Ramos (cell line): Measurements from ENCODE around the gene COL9A3.

Source experiments
- in situ Hi-C: fragments of 300-500 bp; cut with MboI; formaldehyde crosslinking; loops from one replicate; pipeline ENCODE4 v1.14.3; 2022; ENCODE audit warnings: low sequenced_read_pairs; ENCODE audit not compliant: unreplicated experiment

The COL9A3 gene

DNA sequence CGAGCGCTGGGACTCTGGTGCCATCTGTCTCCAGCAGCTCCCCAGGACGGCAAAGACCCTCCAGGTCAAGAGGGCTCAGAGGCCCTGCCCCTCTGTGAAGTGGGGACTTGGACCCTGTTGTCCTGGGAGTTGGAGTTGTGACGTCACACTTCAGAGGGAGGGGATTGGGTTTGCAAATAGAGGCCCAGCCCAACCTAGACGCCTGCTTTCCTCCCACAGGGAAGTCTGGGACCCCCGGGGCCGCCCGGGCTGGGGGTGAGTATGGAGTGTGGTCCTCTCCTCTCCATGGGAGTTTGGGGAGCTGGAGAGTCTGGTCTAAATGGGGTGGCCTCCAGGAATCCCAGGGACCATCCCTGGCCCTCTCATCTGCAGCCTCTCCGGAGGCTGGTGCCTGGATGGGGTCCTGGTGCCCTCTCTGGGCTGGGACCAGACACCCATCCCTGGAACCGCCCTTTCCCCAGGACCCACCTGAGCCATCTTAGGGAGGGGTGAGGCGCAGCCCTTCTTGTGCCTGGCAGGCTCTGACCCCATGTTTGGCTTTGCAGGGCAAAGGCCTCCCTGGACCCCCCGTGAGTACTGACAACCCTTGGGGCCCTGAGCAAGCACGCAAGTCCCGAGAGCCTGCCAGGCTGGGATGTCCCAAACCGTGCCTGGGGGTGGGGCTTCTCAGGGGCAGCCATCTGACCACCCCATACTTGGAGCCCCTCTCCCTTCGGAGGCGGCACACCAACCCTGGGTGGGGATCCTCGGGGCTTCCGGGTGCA lies 4.3 kb downstream of the COL9A3 start:
- in situ Hi-C loops = no loop called here

DNA sequence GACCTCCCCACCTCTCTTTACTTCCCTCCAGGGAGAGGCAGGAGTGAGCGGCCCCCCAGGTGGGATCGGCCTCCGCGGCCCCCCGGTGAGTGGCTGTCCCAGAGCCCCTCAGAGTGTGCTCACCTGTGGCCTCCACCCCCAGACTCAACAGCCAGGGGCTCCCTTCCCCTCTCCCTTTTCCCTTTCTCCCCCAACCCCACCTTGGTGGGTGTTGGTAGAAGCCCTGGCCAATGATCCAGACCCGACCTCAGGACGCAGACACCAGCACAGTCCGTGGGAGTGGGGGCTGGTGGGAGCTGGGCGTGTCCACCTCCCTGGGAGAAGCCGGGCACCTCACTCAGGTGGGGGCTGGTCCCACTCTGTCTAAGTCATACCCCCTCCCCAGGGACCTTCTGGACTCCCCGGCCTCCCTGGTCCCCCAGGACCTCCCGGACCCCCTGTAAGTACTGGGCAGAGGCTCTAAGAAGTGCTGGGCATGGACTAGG lies 4.9 kb downstream of the COL9A3 start:
- in situ Hi-C loops = no loop called here

DNA sequence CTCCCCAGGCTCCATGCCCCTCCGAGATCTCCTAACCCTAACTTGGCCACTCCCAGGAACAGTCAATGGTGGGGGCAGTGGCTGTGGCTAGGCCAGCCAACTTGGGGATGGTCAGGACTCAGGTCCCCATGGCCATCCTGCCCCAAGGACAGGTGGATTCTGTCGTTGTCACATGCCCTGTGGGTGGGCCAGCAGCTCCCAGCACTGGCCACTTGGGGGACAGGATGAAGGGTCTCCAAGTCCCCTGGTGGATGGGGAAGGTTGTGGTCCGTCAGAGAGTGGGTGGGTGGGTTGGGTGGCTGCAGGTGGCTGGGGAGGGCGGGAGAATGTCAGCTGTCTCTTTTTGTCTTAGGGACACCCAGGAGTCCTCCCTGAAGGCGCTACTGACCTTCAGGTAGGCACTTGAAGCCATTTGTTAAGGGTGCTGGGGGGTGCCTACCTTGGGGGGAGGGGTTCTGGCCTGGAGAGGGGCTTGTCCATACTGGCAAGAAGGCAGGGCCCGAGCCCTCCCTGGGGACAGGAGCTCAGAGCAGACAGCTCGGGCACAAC lies 5.5 kb downstream of the COL9A3 start:
- in situ Hi-C loops = no loop called here

DNA sequence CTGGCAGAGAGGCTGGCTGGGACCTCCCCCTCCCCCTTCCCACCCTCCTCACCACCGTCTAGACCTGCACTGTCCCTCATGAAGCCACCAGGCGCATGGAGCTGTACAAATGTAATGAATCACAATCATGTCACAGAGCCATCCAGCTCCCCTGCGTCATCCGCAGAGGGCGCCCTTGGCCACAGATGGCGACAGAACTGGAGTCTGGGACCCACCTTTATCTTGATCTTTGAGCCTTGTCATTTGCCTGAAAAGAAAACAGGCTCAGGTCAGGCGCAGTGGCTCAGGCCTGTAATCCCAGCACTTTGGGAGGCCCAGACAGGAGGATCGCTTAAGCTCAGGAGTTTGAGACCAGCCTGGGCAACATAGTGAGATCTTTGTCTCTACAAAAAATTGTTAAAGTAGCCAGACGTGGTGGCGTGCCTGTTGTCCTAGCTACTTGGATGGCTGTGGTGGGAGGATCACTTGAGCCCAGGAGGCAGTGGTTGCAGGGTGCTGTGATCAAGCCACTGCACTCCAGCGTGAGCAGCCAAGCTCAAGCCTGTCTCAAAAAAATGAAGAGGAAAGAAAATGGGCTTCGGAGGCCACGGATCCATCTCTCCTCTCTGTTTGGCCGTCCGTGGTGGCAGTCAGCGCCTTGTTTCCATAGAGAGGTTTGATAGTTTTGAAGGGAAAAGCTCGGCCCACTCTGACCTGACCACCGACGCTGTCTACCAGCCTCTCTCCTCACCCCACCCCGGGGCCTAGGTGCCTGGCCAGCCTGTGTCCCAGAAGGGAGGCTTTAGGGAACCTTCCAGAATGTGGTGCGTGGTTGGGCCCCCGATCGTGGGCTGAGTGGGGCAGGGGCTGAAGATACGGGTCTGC lies 6.2 kb downstream of the COL9A3 start:
- in situ Hi-C loops = no loop called here

DNA sequence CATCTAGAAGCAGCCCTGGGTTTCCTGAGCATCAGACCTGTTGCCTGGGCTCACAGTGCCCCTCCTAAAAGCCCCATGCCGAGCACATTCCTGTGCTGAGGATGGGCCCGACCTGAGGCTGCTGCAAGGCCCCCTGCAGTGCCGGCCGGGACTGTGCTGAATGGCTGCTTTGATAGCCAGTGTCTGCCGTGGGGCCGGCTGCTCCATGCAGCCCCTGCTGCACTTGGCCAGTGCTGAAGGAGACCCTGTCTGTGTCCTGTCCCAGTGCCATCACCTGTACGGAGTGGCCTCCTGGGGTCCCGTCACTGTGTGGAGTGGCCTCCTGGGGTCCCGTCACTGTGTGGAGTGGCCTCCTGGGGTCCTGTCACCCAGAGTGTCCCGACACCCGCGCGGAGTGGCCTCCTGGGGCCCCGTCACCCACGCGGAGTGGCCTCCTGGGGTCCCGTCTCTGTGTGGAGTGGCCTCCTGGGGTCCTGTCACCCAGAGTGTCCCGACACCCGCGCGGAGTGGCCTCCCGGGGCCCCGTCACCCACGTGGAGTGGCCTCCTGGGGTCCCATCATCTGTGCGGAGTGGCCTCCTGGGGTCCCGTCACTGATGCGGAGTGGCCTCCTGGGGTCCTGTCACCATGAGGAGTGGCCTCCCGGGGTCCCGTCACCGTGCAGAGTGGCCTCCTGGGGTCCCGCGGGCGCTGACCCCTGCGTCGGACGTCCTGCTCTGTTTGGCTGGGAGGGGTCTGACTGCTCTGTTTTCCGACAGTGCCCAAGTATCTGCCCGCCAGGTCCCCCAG lies 7.0 kb downstream of the COL9A3 start:
- in situ Hi-C loops = no loop called here

DNA sequence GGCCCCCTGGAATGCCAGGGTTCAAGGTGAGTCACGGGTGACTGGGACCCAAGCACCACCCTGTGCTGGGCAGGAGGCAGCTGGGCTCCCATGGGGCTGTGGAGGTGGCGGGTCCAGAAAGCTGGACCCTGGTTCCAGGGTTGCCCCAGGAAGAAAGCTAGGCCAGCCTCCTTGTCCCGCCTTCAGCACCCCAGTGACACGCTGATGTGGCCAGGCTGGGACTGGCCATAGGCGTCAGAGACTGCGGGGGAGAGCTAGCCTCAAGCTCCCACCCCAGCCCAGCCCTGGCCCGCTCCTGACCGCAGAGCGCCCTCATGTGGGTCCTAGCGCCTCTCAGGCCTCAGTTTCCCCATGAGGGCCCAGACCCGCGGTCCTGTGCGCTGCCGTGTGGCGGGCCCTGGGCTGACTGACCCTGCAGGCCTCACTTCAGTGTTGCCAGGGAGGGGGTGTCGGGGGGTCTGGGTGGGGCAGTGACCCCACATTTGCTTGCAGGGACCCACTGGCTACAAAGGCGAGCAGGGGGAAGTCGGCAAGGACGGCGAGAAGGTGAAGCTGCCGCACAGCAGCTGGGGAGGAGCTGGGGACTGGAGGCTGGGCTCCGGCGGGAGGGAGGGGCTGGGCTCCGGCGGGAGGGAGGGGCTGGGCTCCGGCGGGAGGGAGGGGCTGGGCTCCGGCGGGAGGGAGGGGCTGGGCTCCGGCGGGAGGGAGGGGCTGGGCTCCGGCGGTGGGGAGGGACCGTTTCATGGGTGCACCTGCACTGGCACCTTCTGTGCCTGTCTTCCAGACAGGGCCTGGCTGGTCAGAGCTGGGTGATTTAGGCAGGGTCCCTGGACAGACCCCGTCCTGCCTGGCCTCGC lies 7.9 kb downstream of the COL9A3 start:
- in situ Hi-C loops = no loop called here

DNA sequence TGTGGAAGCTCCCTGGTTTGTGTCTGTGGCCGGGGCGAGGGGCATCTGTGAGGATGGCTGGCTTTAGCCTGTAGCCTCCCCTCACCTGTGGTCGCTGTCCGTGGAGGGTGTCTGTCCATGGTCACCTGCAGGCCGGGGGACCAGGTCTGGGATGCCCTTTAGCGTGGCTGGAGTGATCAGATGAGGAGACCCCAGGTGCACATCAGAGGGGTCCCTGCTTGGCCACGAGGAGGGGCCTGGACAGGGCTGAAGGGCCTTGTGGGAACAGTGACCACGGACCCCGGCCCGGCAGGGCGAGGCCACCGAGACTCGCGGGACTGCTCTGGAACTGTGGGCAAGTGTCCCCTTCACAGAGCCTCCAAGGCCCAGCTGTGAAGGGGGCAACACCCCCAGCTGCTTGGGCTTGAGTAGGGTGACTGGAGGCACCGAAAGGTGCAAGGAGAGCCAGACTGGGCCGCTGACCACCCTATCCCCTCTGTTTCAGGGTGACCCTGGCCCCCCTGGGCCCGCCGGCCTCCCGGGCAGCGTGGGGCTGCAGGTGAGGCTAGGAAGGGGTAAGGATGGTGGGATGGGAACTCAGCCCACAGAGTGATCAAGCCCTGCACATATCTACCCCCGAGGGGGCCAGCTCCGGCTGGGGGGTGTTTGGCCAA lies 8.6 kb downstream of the COL9A3 start:
- in situ Hi-C loops = no loop called here

DNA sequence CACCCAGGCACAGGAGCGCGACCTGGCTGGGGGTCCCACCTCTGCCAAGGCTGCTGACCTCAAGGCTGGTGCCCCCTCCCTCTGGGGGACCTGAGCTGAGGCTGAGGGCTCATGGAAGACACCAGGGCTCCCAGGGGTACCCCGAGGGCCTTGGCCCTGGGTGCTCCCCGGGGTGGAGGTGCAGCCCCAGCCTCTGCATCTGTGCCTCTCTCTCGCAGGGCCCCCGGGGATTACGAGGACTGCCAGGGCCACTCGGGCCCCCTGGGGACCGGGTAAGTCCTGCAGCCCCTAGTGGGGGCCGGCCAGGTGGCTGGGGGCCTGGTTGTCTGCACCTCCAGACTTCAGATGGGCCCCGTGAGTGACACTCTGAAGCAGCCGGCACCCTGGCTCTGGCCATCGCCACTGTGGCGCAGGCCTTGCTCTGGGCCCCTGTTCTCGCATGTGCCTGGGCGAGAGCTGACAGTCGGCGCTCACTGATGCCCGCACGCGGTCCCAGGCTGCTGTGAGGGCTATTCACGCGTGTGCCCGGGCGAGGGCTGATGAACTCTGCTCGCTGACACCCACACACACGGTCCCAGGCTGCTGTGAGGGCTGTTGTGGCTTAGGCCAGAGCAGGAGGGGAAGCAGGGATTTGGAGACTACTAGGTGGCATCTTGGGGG lies 9.3 kb downstream of the COL9A3 start:
- in situ Hi-C loops = no loop called here

DNA sequence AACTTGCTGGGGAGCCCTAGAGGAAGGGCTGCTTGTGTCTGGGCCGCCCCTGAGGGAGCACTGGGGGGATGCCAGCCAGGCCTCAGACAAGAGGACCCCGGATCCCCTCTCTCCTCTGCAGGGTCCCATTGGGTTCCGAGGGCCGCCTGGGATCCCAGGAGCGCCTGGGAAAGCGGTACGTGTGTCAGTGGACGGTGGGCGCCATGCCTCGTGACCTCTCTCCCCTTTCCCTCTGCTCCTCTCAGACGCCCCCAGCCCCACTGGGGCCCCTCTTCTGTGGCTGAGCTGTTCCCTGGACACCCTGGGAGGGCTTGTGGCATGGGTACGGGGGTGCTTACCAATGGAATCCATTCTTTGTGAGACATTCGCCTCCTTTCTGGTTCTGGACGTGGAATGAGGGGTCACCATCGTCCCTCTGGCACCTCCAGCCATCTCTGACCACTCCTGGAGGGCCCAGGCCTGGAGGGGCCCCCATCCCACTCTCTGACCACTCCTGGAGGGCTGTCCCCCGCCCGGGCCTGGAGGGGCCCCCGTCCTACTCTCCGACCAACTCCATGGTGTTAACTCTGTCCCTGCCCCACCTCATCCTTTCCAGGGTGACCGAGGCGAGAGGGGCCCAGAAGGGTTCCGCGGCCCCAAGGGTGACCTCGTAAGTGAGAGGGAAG lies 9.9 kb downstream of the COL9A3 start:
- in situ Hi-C loops = no loop called here

DNA sequence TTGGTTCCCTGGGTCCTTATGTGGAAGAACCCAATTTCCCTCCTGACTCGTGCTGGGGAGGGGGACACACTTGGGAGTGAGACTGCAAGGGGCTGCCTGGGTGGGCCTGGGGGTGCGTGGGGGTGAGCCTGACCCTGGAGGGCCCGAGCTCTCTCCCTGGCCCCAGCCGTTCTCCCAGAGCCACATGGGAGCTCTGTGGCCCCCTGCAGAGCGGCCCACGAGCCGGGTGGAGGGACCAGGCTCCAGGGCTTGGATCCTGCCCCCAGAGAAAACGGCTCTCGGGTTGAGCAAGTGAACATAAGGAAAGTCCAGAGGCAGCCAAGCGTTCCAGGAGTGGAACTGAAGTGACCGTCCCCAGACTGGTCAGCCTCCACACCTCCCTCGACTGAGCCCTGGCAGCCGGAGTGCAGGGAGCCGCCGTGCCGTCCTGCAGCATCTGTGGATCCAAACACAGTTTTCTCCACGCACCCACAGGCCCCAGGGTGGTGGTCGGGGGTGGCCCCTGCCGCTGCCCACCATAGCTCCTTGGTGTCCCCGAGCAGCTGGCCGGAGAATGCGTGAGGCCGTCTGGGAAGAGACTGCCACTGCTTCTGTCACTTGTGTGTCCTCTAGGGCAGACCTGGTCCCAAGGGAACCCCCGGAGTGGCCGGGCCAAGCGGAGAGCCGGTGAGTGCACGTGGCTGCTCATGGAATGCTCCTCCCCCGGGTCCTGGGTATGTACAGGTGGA lies 10.6 kb downstream of the COL9A3 start:
- in situ Hi-C loops = no loop called here

DNA sequence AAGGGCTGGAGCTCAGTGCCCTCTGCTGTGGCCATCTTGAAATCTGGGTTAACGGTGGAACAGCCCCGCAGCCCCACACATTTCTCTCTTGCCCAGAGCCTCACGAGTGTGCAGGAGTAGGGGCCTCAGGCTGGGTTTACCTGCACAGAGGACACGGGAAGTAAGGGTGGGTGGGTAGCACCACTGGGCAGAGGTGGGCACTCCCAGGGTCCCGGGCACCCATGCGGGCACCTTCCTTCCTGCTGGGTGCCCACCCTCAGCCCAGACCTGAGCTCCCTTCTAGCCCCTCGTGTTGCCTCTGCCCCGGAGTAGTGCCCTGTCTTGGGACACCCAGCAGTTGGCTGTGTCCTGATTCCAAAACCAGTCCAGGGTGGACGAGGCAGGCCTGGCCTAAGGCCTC lies 11.2 kb downstream of the COL9A3 start:
- in situ Hi-C loops = no loop called here

DNA sequence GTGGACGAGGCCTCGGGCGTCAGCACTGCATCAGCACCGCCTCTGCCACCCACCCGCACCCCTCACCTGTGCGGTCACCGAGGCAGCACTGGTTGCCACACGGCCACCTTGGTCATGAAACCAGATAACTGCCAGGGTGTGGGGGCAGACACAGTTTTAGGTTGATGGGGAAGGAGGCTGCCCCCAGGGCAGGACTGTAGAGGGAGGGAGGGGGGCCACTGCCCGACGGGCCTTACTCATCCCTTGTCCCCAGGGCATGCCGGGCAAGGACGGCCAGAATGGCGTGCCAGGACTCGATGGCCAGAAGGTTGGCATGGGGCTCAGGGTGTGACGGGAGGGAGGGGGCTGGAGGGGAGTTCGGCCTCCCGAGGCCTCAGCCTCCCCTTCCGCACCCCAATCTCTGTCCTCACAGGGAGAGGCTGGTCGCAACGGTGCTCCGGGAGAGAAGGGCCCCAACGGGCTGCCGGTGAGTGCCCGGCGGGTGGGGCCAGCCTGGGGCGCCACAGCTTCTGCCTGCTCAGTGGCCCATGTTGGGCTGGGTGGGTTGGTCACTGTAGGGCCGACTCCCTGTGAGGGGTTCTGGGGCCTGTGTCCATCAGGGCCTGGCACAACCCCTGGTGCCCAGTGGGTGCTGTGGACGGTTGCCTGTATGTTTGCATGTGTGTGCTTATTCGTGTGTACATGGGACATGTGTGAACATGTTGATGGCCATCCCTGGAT lies 11.8 kb downstream of the COL9A3 start:
- in situ Hi-C loops = no loop called here

DNA sequence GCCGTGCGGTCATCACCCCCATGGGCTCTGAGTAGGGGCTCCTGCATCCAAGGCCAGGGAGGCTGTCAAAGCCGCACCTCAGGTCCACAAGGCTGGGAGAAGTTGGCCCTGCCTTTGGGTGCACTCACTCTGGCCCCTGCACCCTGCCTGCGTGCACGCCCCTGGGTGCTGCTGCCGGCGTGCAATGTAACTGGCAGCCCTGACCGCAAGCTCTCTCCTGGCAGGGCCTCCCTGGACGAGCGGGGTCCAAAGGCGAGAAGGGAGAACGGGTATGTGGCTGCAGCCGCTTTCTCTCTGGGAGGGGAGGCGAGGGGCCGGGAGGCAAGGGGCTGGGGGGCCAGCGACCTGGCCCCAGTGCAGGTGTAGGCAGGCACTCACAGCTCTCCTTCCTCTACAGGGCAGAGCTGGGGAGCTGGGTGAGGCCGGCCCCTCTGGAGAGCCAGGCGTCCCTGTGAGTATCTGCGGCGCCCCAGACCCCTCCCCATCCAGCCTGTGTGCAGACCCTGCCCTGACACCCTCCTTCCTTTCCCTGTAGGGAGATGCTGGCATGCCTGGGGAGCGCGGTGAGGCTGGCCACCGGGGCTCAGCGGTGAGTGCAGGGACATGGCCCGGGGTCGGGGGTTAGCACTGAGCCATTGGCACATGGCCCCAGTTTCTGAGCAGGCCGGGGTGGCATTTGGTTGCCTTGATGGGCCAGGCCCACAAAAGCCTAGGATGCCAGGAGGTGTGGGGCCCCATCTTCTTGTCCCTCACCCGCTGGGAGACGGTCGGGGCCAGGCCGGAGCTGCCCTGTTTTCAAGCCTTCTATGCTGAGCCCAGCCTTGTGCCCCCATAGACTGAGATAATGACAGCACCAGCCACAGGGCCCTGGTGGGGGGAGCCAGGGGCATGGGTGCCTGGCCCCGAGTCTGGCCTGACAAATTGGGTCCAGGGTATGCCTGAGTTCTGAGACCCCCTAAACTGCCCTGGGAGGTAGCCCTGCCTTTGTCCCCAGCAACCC lies 12.7 kb downstream of the COL9A3 start:
- in situ Hi-C loops = no loop called here

DNA sequence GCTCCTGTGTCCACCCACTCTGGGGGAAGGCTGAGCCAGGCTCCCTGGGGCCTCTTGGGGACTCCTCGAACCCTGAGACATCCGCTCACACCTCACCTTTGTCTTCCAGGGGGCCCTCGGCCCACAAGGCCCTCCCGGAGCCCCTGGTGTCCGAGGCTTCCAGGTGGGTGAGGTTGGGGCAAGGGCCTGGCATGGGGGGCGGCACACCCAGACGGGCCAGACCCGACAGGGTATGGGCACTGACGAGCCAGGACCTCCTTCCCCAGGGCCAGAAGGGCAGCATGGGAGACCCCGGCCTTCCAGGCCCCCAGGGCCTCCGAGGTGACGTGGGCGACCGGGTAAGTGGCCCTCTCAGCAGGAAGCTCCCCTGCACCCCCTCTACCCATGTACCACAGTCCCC lies 13.4 kb downstream of the COL9A3 start:
- in situ Hi-C loops = no loop called here

DNA sequence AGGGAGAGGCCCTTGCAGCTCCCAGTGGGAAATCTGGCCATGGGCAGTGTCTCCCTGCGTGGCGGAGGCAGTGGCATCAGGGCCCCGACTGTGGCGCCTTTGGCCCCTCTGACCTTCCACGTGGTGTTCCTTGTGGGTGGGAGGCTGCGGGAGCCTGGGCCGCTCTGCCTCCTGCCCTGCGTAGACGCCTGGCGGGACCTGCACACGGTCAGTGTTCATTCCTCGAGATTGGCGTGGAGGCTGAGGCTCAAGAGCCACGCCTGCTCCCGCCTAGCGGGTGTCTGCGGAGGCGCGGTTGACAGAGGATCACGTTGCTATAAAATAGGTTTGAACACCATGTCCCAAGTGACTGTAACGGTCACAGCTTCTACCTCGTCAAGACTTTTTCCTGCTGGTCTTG lies 14.0 kb downstream of the COL9A3 start:
- in situ Hi-C loops = no loop called here
